Mucosa of rectum (tissue), 2 donors: Measurements from ENCODE around the gene SFTPA2.
"Not testable (repeated sequence)": the region's sequence is repeated elsewhere in the genome, so short reads cannot be mapped to it uniquely, and the experiment has no call there.

Source experiments
- H3K27ac ChIP-seq, 2 donors: one replicate each; pipeline ENCODE4 v1.7.0; 2013; ENCODE audit warnings: inconsistent platforms in 2 of 2, low read depth in 2 of 2, low read length in 2 of 2
- H3K27me3 ChIP-seq, 2 donors: one replicate each; pipeline ENCODE4 v1.7.0; 2013; ENCODE audit warnings: low read length in 2 of 2; ENCODE audit not compliant: control insufficient read depth in 2 of 2, insufficient read depth in 2 of 2
- H3K36me3 ChIP-seq, 2 donors: one replicate each; pipeline ENCODE4 v1.7.0; 2013; ENCODE audit warnings: low read length in 2 of 2; ENCODE audit not compliant: control insufficient read depth in 2 of 2, insufficient read depth in 2 of 2
- H3K4me1 ChIP-seq, 2 donors: one replicate each; pipeline ENCODE4 v1.7.0; 2013; ENCODE audit warnings: low read length in 2 of 2, mild to moderate bottlenecking in 1 of 2; ENCODE audit not compliant: control insufficient read depth in 2 of 2, insufficient read depth in 2 of 2
- H3K4me3 ChIP-seq, 2 donors: one replicate each; pipeline ENCODE4 v1.7.0; 2013; ENCODE audit warnings: low read length in 2 of 2
- H3K9ac ChIP-seq, 2 donors: one replicate each; pipeline ENCODE4 v1.7.0; 2013; ENCODE audit warnings: low read length in 2 of 2, low read depth in 1 of 2, mild to moderate bottlenecking in 1 of 2
- H3K9me3 ChIP-seq, 2 donors: one replicate each; pipeline ENCODE4 v1.7.0; 2013; ENCODE audit warnings: low read length in 2 of 2; ENCODE audit not compliant: control insufficient read depth in 2 of 2
- donor health status: healthy.
- donor health status: Normal muscosa, but diverticular disease.

Gene SFTPA2

GRCh38 chr10:79542626-79543025 is 17.6 kb downstream of the SFTPA2 start:
- Histone ChIP-seq H3K9me3 (no peaks in the 10 kb centered on the region), H3K4me1 (no peaks in the 10 kb centered on the region), H3K4me3 (no peak overlapping the region), H3K9ac (no peak overlapping the region), H3K36me3 (no peaks in the 10 kb centered on the region), H3K27me3 (no peaks in the 10 kb centered on the region), H3K27ac (no peak overlapping the region)

- H3K27me3 ChIP-seq, H3K9ac ChIP-seq, H3K4me1 ChIP-seq, H3K27ac ChIP-seq, H3K9me3 ChIP-seq, H3K36me3 ChIP-seq, H3K4me3 ChIP-seq: not testable (repeated sequence)
These were observed 19.3 kb downstream of the SFTPA2 start for GRCh38 chr10:79540930-79541329.

GRCh38 chr10:79538311-79538710 is 21.9 kb downstream of the SFTPA2 start:
- H3K9me3 ChIP-seq, H3K4me3 ChIP-seq, H3K9ac ChIP-seq, H3K27me3 ChIP-seq, H3K27ac ChIP-seq, H3K4me1 ChIP-seq, H3K36me3 ChIP-seq: not testable (repeated sequence)

- not testable (repeated sequence) for H3K9ac ChIP-seq, H3K36me3 ChIP-seq, H3K27me3 ChIP-seq, H3K4me1 ChIP-seq, H3K9me3 ChIP-seq, H3K4me3 ChIP-seq, H3K27ac ChIP-seq
These were observed 26.4 kb downstream of the SFTPA2 start for GRCh38 chr10:79533903-79534175.

GRCh38 chr10:79533142-79533902 is 26.9 kb downstream of the SFTPA2 start:
- H3K9me3 ChIP-seq, H3K4me1 ChIP-seq: not testable (repeated sequence)

GRCh38 chr10:79528261-79528660 is 31.9 kb downstream of the SFTPA2 start:
- H3K27me3 ChIP-seq, H3K9me3 ChIP-seq, H3K4me3 ChIP-seq, H3K9ac ChIP-seq, H3K27ac ChIP-seq, H3K4me1 ChIP-seq, H3K36me3 ChIP-seq: not testable (repeated sequence)

More at GRCh38 chr10:79533142-79533902, 26.9 kb downstream of the SFTPA2 start:
- H3K27ac ChIP-seq, H3K27me3 ChIP-seq, H3K9ac ChIP-seq, H3K36me3 ChIP-seq, H3K4me3 ChIP-seq: not testable (repeated sequence)

GRCh38 chr10:79525049-79525710 is 35.0 kb downstream of the SFTPA2 start:
- H3K27ac ChIP-seq, H3K9me3 ChIP-seq, H3K27me3 ChIP-seq, H3K4me3 ChIP-seq, H3K36me3 ChIP-seq, H3K4me1 ChIP-seq, H3K9ac ChIP-seq: not testable (repeated sequence)

- not testable (repeated sequence) for H3K9ac ChIP-seq, H3K4me3 ChIP-seq, H3K27me3 ChIP-seq, H3K36me3 ChIP-seq, H3K9me3 ChIP-seq, H3K27ac ChIP-seq, H3K4me1 ChIP-seq
These were observed 36.9 kb downstream of the SFTPA2 start for GRCh38 chr10:79523157-79523853.

GRCh38 chr10:79522464-79522863 is 37.7 kb downstream of the SFTPA2 start:
- H3K36me3 ChIP-seq, H3K9ac ChIP-seq, H3K4me3 ChIP-seq, H3K27ac ChIP-seq, H3K9me3 ChIP-seq, H3K27me3 ChIP-seq, H3K4me1 ChIP-seq: not testable (repeated sequence)

GRCh38 chr10:79521751-79522150 is 38.5 kb downstream of the SFTPA2 start:
- H3K9me3 ChIP-seq, H3K27me3 ChIP-seq: not testable (repeated sequence)

More at GRCh38 chr10:79521751-79522150, 38.5 kb downstream of the SFTPA2 start:
- H3K4me3 ChIP-seq, H3K4me1 ChIP-seq, H3K27ac ChIP-seq, H3K9ac ChIP-seq, H3K36me3 ChIP-seq: not testable (repeated sequence)
